ENCODE results near the gene DIP2B.

DNA sequence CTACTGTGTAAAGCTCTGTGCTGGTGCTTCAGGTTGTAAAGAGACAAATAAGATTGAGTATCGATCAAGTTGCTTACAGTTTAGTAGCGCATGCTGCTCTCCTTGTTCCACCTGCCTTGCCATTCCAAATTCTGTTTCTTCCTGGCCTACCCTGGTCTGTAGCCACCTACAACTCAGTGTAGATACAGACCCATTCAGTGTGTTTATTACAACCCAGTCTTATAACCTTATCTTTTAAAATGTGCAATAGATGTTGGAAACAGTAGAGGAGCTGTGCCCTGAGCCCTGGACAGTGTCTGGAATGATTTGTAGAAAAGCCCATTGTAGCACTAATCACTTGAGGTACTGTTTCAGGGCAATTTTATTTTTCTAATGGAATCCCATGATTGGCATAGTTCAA is 68.5 kb downstream of the DIP2B start:
- no peak for TF ChIP-seq YY1 (IDR thresholded peaks at IDR 0.05; ENCODE audit: insufficient read depth, insufficient read length)
- TF ChIP-seq ZNF274 (IDR thresholded peaks at IDR 0.05; ENCODE audit: low read depth, low read length), result no peak
- TF ChIP-seq SUZ12 (IDR thresholded peaks at IDR 0.05; ENCODE audit: extremely low read depth, insufficient read depth, insufficient read length), result no peak
